K562 (cell line): Measurements from ENCODE around the gene FERMT3. TPM values are rescaled to one million over a fixed set of nuclear protein-coding genes. Genes with fewer than 3 reads are reported as not detected.

ENCODE experiments used
- C11orf30 ChIP-seq: fragments of 450-650 bp; IDR thresholded peaks from 2 replicates; pipeline ENCODE4 v1.6.1; 2016; ENCODE audit warnings: low read depth, mild to moderate bottlenecking
- GATAD2A ChIP-seq: fragments of 450-650 bp; IDR thresholded peaks from 2 replicates; pipeline ENCODE4 v1.6.1; 2017
- HDAC1 ChIP-seq, 2 experiments: fragments of 450-650 bp; IDR thresholded peaks; 2 replicates each; pipeline ENCODE4 v1.6.1; 2016 to 2017; ENCODE audit warnings: inconsistent platforms in 1 of 2, mild to moderate bottlenecking in 1 of 2, moderate library complexity in 1 of 2
- HDGF ChIP-seq: fragments of 450-650 bp; IDR thresholded peaks from 2 replicates; pipeline ENCODE4 v1.6.1; 2016
- HLTF ChIP-seq: fragments of 450-650 bp; IDR thresholded peaks from 2 replicates; pipeline ENCODE4 v1.6.1; 2016
- HNRNPH1 ChIP-seq: fragments of 200-400 bp; formaldehyde crosslinking; optimal IDR thresholded peaks from 2 replicates; pipeline ENCODE3; 2017; ENCODE audit warnings: low read depth, mild to moderate bottlenecking, low read length, moderate library complexity
- MAZ ChIP-seq, 2 experiments: fragments of 450-650 bp in 1 of 2; sonication (generic) in 1 of 2; formaldehyde crosslinking; IDR thresholded peaks in 1 of 2; conservative IDR thresholded peaks in 1 of 2; 2 replicates each; pipeline versions ENCODE4 v1.4.0 to v1.5.0; 2020; ENCODE audit warnings: mild to moderate bottlenecking in 1 of 2, missing genetic modification reagents in 1 of 2
- NCOA2 ChIP-seq, 2 experiments: fragments of 450-650 bp; IDR thresholded peaks; 2 replicates each; pipeline ENCODE4 v1.6.1; 2018; ENCODE audit warnings: mild to moderate bottlenecking in 2 of 2, moderate library complexity in 1 of 2; ENCODE audit not compliant: partially characterized antibody in 2 of 2
- SIN3A ChIP-seq, 2 experiments: fragments of 150-350 bp in 1 of 2; IDR thresholded peaks; 2 replicates each; pipeline ENCODE4 v1.6.1; 2011 to 2016; ENCODE audit warnings: borderline replicate concordance in 2 of 2, low read depth in 2 of 2, low read length in 2 of 2, mild to moderate bottlenecking in 2 of 2, moderate library complexity in 2 of 2; ENCODE audit not compliant: control insufficient read depth in 1 of 2
- ZNF140 ChIP-seq: fragments of 250-450 bp; sonication (Bioruptor Pico); IDR thresholded peaks from 2 replicates; pipeline ENCODE4 v1.8.0; 2021; ENCODE audit warnings: moderate library complexity, mild to moderate bottlenecking, inconsistent platforms
- ZNF253 ChIP-seq: fragments of 250-450 bp; sonication (Bioruptor Pico); conservative IDR thresholded peaks from 2 replicates; pipeline ENCODE4 v1.6.1; 2021; ENCODE audit warnings: mild to moderate bottlenecking
- ZNF699 ChIP-seq: fragments of 250-450 bp; sonication (Bioruptor Pico); IDR thresholded peaks from 2 replicates; pipeline ENCODE4 v1.8.0; 2021; ENCODE audit warnings: mild to moderate bottlenecking, moderate library complexity; ENCODE audit not compliant: insufficient replicate concordance
- ZNF830 ChIP-seq: fragments of 250-450 bp; sonication (Bioruptor Pico); IDR thresholded peaks from 2 replicates; pipeline ENCODE4 v1.5.0; 2021; ENCODE audit warnings: mild to moderate bottlenecking
- polyA plus RNA-seq, 8 experiments: library from polyadenylated mRNA; depleted of rRNA in 4 of 8; stranded (reverse) in 5 of 8; unstranded in 3 of 8; fragments of >200 nt; fragmentation: Nextera tagmentation in 2 of 8; fragmentation: Illumina TruSeq in 1 of 8; extraction: Ambion mirVana in 2 of 8; extraction: Trizol in 1 of 8; gene quantifications; 2 replicates each; pipeline versions ENCODE4 v1.2.1 to v1.2.3, GENCODE V29; 2011 to 2014; ENCODE audit warnings: inconsistent platforms in 1 of 8, missing spikeins in 1 of 8
- total RNA-seq, 7 experiments: library from RNA; depleted of rRNA in 6 of 7; stranded (reverse); fragments of >200 nt in 6 of 7; fragmentation: Illumina TruSeq in 2 of 7; extraction: Trizol in 2 of 7; gene quantifications; 2 replicates each; pipeline versions ENCODE4 v1.2.1 to v1.2.3, GENCODE V29; 2011 to 2021; ENCODE audit warnings: low replicate concordance in 1 of 7
- TF ChIP-seq, protein P1 (sequence below), 2 experiments: fragments of 450-650 bp; IDR thresholded peaks; 2 replicates each; pipeline ENCODE4 v1.6.1; 2016; ENCODE audit warnings: mild to moderate bottlenecking in 2 of 2, borderline replicate concordance in 1 of 2, low read depth in 1 of 2, moderate library complexity in 1 of 2
- TF ChIP-seq, protein P2 (sequence below): sonication (generic); formaldehyde crosslinking; IDR thresholded peaks from 2 replicates; pipeline ENCODE4 v1.8.1; 2022; ENCODE audit warnings: missing genetic modification reagents
- TF ChIP-seq, protein P3 (sequence below): fragments of 450-650 bp; formaldehyde crosslinking; IDR thresholded peaks from 2 replicates; pipeline ENCODE4 v1.4.0; 2020; ENCODE audit warnings: mild to moderate bottlenecking, moderate library complexity

FERMT3 gene
- total and polyA plus RNA-seq, 9 of the 15 experiments (the other 6 are each of a cell fraction or from before 2014, with no cell fraction given): 3.2 to 275 (median 79.7) TPM

DNA sequence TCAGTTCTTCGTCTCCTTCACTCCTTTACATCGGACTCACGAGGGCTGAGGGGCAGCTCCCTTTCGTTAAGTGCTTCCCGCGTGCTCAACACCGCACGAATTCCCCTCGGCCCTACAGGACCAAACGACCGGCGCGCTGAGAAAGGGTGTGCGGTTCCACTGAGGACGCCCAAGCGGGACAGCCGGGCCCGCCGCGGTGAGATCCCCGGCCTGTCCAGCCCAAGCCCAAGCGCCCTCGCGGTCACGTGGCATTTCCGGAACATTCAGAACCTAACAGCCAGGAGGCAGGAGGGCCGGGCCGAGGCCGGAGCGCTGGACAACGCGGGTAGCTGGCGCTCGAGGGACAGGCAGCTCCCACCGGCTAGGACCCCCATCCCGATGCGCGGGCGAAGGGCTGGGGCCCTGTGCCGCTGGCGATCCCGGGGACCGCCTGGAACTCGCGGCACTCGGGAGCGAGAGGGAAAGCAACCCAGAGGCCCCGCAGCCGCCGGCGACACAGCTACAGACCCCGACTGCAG, 21.3 kb upstream of the FERMT3 start (continued):
- TF ChIP-seq, protein P1, sequence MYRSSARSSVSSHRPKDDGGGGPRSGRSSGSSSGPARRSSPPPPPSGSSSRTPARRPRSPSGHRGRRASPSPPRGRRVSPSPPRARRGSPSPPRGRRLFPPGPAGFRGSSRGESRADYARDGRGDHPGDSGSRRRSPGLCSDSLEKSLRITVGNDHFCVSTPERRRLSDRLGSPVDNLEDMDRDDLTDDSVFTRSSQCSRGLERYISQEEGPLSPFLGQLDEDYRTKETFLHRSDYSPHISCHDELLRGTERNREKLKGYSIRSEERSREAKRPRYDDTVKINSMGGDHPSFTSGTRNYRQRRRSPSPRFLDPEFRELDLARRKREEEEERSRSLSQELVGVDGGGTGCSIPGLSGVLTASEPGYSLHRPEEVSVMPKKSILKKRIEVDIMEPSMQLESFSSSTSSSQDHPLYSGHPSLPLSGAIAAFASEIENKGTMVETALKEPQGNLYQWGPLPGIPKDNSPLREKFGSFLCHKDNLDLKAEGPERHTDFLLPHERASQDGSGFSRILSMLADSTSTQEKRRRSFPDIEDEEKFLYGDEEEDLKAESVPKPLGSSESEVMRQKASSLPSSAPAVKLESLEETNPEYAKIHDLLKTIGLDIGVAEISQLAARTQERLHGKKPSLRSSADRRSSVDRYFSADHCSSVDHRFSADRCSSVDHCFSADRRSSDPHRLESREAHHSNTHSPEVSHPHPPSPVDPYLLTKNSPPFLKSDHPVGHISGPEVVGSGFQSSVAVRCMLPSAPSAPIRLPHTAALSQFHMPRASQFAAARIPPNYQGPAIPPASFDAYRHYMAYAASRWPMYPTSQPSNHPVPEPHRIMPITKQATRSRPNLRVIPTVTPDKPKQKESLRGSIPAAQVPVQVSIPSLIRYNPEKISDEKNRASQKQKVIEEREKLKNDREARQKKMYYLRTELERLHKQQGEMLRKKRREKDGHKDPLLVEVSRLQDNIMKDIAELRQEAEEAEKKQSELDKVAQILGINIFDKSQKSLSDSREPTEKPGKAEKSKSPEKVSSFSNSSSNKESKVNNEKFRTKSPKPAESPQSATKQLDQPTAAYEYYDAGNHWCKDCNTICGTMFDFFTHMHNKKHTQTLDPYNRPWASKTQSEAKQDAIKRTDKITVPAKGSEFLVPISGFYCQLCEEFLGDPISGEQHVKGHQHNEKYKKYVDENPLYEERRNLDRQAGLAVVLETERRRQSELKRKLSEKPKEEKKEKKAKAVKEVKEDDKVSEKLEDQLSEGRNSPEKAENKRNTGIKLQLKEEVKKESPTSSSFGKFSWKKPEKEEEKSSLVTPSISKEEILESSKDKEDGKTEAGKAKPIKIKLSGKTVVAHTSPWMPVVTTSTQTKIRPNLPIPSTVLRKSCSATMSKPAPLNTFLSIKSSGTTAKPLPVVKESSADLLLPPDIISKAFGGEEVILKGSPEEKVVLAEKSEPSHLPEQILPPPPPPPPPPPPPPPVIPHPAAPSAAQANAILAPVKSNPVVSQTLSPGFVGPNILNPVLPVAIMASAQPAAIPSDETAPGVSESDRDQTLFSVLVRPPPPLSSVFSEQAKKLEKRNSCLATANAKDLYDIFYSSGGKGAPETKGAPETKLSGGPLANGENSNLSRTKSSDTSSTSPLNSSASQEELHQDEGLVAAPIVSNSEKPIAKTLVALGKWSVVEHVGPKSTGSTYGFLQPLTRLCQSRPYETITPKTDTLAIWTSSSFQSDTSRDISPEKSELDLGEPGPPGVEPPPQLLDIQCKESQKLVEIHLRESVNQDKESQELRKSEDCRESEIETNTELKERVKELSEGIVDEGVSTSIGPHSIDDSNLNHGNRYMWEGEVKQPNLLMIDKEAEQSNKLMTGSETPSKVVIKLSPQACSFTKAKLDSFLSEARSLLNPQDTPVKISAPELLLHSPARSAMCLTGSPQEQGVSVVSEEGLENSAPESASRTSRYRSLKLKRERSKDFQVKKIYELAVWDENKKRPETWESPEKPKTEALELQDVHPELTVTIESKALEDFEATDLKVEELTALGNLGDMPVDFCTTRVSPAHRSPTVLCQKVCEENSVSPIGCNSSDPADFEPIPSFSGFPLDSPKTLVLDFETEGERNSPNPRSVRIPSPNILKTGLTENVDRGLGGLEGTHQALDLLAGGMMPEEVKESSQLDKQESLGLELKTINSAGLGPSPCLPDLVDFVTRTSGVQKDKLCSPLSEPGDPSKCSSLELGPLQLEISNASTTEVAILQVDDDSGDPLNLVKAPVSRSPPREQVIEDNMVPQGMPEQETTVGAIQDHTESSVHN (IDR thresholded peaks at IDR 0.05; ENCODE audit: borderline replicate concordance in 1 of 2, low read depth in 1 of 2): no peak
- TF ChIP-seq ZNF140 (CRISPR knock-in tag) (no peak), ZNF830 (CRISPR knock-in tag) (0 out of 2 replicates have a peak, but pooled peaks have one; percentile 48), ZNF699 (CRISPR knock-in tag) (no peak), HDAC1 (IDR thresholded peaks at IDR 0.05) (peak in 1 of 2 experiments; percentile 94; a peak in 2 of 4 replicates), SIN3A (IDR thresholded peaks at IDR 0.05; ENCODE audit: borderline replicate concordance in 2 of 2, control insufficient read depth in 1 of 2, low read depth in 2 of 2, low read length in 2 of 2) (peak in 1 of 2 experiments; percentile 90; a peak in 2 of 4 replicates), HNRNPH1 (no peak), HLTF (no peak), MAZ (CRISPR knock-in tag; conservative IDR thresholded peaks at IDR 0.05 in 1 of 2, IDR thresholded peaks at IDR 0.05 in 1 of 2) (peak in 1 of 2 experiments; percentile 75; a peak in 3 of 4 replicates), HDGF (no peak), NCOA2 (IDR thresholded peaks at IDR 0.05; ENCODE audit: partially characterized antibody in 2 of 2) (no peak), C11orf30 (no peak), GATAD2A (no peak), ZNF253 (CRISPR knock-in tag) (no peak)
- TF ChIP-seq, protein P2, sequence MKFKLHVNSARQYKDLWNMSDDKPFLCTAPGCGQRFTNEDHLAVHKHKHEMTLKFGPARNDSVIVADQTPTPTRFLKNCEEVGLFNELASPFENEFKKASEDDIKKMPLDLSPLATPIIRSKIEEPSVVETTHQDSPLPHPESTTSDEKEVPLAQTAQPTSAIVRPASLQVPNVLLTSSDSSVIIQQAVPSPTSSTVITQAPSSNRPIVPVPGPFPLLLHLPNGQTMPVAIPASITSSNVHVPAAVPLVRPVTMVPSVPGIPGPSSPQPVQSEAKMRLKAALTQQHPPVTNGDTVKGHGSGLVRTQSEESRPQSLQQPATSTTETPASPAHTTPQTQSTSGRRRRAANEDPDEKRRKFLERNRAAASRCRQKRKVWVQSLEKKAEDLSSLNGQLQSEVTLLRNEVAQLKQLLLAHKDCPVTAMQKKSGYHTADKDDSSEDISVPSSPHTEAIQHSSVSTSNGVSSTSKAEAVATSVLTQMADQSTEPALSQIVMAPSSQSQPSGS: no peak
- TF ChIP-seq, protein P3, sequence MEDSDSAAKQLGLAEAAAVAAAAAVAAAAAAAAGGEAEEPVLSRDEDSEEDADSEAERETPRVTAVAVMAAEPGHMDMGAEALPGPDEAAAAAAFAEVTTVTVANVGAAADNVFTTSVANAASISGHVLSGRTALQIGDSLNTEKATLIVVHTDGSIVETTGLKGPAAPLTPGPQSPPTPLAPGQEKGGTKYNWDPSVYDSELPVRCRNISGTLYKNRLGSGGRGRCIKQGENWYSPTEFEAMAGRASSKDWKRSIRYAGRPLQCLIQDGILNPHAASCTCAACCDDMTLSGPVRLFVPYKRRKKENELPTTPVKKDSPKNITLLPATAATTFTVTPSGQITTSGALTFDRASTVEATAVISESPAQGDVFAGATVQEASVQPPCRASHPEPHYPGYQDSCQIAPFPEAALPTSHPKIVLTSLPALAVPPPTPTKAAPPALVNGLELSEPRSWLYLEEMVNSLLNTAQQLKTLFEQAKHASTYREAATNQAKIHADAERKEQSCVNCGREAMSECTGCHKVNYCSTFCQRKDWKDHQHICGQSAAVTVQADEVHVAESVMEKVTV: peak; percentile 39; the same call in 1 of the 2 replicates
